Neuronal stem cell (in vitro differentiated cells): ENCODE data around the gene ST6GAL1.

Experiments
- DNase-seq: peaks from one replicate; pipeline ENCODE4 v3.0.0-alpha.2; 2013; ENCODE audit warnings: low spot score
- H2AFZ ChIP-seq: one replicate; pipeline ENCODE4 v1.6.1; 2013; ENCODE audit warnings: mild to moderate bottlenecking, low read length, inconsistent platforms
- H2AK5ac ChIP-seq: 2 replicates; pipeline ENCODE4 v1.6.1; 2013; ENCODE audit warnings: low read depth, mild to moderate bottlenecking, inconsistent platforms, low read length, moderate library complexity, mixed read lengths
- H2BK120ac ChIP-seq: 2 replicates; pipeline ENCODE4 v1.6.1; 2013; ENCODE audit warnings: low read depth, mild to moderate bottlenecking, inconsistent platforms, low read length, moderate library complexity, mixed read lengths
- H2BK12ac ChIP-seq: one replicate; pipeline ENCODE4 v1.6.1; 2013; ENCODE audit warnings: low read length, inconsistent platforms
- H2BK15ac ChIP-seq: 2 replicates; pipeline ENCODE4 v1.6.1; 2013; ENCODE audit warnings: mild to moderate bottlenecking, low read length, inconsistent platforms, mixed read lengths
- H2BK5ac ChIP-seq: one replicate; pipeline ENCODE4 v1.6.1; 2013; ENCODE audit warnings: inconsistent platforms, mild to moderate bottlenecking, low read length, moderate library complexity
- H3K14ac ChIP-seq: one replicate; pipeline ENCODE4 v1.6.1; 2013; ENCODE audit warnings: low read length, inconsistent platforms
- H3K18ac ChIP-seq: 2 replicates; pipeline ENCODE4 v1.6.1; 2013; ENCODE audit warnings: low read length, inconsistent platforms
- H3K23ac ChIP-seq: 2 replicates; pipeline ENCODE4 v1.6.1; 2013; ENCODE audit warnings: low read depth, mild to moderate bottlenecking, mixed read lengths, low read length, inconsistent platforms; ENCODE audit not compliant: poor library complexity
- H3K27ac ChIP-seq: replicated peaks from 3 replicates; pipeline ENCODE4 v1.5.1; 2013; ENCODE audit warnings: low read length, inconsistent platforms
- H3K27me3 ChIP-seq, 3 experiments: 2 replicates each; pipeline ENCODE4 v1.6.1; 2013; ENCODE audit warnings: low read length in 3 of 3, mild to moderate bottlenecking in 2 of 3, inconsistent platforms in 1 of 3, low read depth in 1 of 3, mixed read lengths in 1 of 3, moderate library complexity in 1 of 3; ENCODE audit not compliant: control insufficient read depth in 3 of 3, insufficient read depth in 3 of 3
- H3K36me3 ChIP-seq, 2 donors: replicated peaks in 1 of 2; 2 replicates each; pipeline ENCODE4 v1.6.1; 2013; ENCODE audit warnings: low read length in 2 of 2; ENCODE audit not compliant: control insufficient read depth in 2 of 2, insufficient read depth in 2 of 2
- H3K4ac ChIP-seq: 2 replicates; pipeline ENCODE4 v1.6.1; 2013; ENCODE audit warnings: inconsistent platforms, mild to moderate bottlenecking, low read length, moderate library complexity
- H3K4me1 ChIP-seq, 2 donors: 1 replicate in 1 of 2; 2 replicates in 1 of 2; pipeline ENCODE4 v1.6.1; 2013; ENCODE audit warnings: low read length in 2 of 2, low read depth in 1 of 2; ENCODE audit not compliant: control insufficient read depth in 2 of 2, insufficient read depth in 1 of 2
- H3K4me2 ChIP-seq: one replicate; pipeline ENCODE4 v1.6.1; 2013; ENCODE audit warnings: mild to moderate bottlenecking, low read length, inconsistent platforms; ENCODE audit not compliant: insufficient read depth, poor library complexity, severe bottlenecking
- H3K4me3 ChIP-seq, 2 donors: 2 replicates each; pipeline ENCODE4 v1.5.1; 2013; ENCODE audit warnings: low read length in 2 of 2, mild to moderate bottlenecking in 2 of 2, inconsistent platforms in 1 of 2, moderate library complexity in 1 of 2
- H3K79me1 ChIP-seq: one replicate; pipeline ENCODE4 v1.6.1; 2013; ENCODE audit warnings: low read depth, mild to moderate bottlenecking, inconsistent platforms, low read length, moderate library complexity
- H3K9ac ChIP-seq: one replicate; pipeline ENCODE4 v1.6.1; 2013; ENCODE audit warnings: mild to moderate bottlenecking, low read depth, low read length, inconsistent platforms; ENCODE audit not compliant: poor library complexity
- H3K9me3 ChIP-seq, 2 donors: replicated peaks in 1 of 2; 2 replicates each; pipeline versions ENCODE3 to v1.6.1; 2013; ENCODE audit warnings: low read length in 2 of 2, mild to moderate bottlenecking in 2 of 2, inconsistent platforms in 1 of 2, low read depth in 1 of 2, mixed read lengths in 1 of 2, moderate library complexity in 1 of 2; ENCODE audit not compliant: control insufficient read depth in 2 of 2, insufficient read depth in 1 of 2
- H4K8ac ChIP-seq: one replicate; pipeline ENCODE4 v1.6.1; 2013; ENCODE audit warnings: low read depth, mild to moderate bottlenecking, inconsistent platforms, low read length, moderate library complexity
- H4K91ac ChIP-seq: one replicate; pipeline ENCODE4 v1.6.1; 2013; ENCODE audit warnings: low read length, low read depth, mild to moderate bottlenecking, inconsistent platforms; ENCODE audit not compliant: poor library complexity
- WGBS, 2 donors: extraction: QIAGEN DNeasy Blood & Tissue Kit; methylation state at CpG; one replicate each; pipeline ENCODE4 v1.1.7; 2013; ENCODE audit warnings: missing lambda C conversion rate in 2 of 2, mixed read lengths in 1 of 2; ENCODE audit not compliant: insufficient read length in 2 of 2, insufficient replicate concordance in 1 of 2; ENCODE audit errors: extremely low coverage in 2 of 2; 5-methylcytosine and 5-hydroxymethylcytosine counted together

The ST6GAL1 gene

DNA sequence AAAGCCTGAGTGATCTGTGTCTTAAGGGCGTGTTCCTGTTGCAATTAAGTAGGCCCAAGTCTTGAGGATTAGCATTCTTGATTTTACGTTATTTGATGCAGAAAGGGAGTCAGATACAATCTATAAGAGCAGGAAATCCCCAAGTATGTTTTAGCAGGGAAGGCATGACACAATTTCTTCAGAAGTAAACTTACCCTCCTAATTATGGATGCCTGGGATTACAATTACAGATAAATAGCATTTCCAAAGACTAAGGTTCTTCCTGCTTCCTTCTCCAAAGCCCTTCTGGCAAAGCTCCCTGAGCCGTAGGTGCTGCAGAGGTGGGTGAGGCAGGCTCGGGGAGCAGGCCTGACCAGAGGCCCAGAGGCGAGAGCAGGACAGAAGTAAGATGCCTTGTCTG lies 34.9 kb upstream of the ST6GAL1 start:
- H3K23ac ChIP-seq, result no peak overlapping the region
- no peak overlapping the region for H2BK5ac ChIP-seq
- H3K18ac ChIP-seq, result no peak overlapping the region
- no peak overlapping the region for H2AK5ac ChIP-seq
- H4K91ac ChIP-seq, result no peak overlapping the region
- H3K79me1 ChIP-seq, result no peaks in the 10 kb centered on the region
- H3K9me3 ChIP-seq, result no peaks in the 10 kb centered on the region
- H3K27ac ChIP-seq, result no peak overlapping the region
- H4K8ac ChIP-seq, result no peak overlapping the region
- H2BK120ac ChIP-seq, result no peak overlapping the region
- H3K36me3 ChIP-seq, result no peaks in the 10 kb centered on the region
- no CpG with 5 or more reads among the region's 5 CpGs for WGBS, 2 donors
- no peak overlapping the region for H3K4me3 ChIP-seq
- no peak overlapping the region for H3K4me2 ChIP-seq
- no peak overlapping the region for H3K9ac ChIP-seq
- H3K4ac ChIP-seq, result no peak overlapping the region
- no peaks in the 10 kb centered on the region for H3K4me1 ChIP-seq
- H2BK15ac ChIP-seq, result no peak overlapping the region
- H2AFZ ChIP-seq, result no peak overlapping the region
- H2BK12ac ChIP-seq, result no peak overlapping the region
- DNase-seq, result no peak
- peaks cover 0 to 6% (median 0%) of the 10 kb centered on the region in 3 experiments for H3K27me3 ChIP-seq
- no peak overlapping the region for H3K14ac ChIP-seq

DNA sequence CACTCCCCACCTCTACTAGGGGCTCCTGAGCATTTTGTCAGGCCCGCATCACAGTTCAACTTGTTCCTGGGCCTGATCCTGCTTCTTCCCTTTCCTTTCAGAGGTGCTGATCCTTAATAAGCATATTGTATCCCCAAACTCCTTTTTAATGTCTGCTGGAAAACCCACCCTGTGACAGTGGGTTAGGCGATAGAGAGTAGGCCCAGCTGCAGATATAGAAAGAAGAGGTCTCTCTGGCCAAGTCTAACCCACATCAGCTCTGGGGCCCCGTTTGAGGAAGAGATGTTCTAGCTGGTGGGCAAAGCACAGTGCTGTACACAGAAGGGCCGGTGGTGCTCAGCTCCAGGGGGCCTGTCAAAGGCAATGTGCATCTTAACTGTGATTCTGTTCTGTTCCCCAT lies 34.3 kb upstream of the ST6GAL1 start:
- no peak overlapping the region for H2BK120ac ChIP-seq
- no peak overlapping the region for H2BK5ac ChIP-seq
- H3K18ac ChIP-seq, result no peak overlapping the region
- no peak overlapping the region for H4K91ac ChIP-seq
- peak overlapping the region in 1 of 2 donors; percentile 24 for H3K4me3 ChIP-seq
- no peak for DNase-seq
- H3K4me1 ChIP-seq, result no peaks in the 10 kb centered on the region
- no peaks in the 10 kb centered on the region for H3K36me3 ChIP-seq
- no peak overlapping the region for H2AFZ ChIP-seq
- H3K9ac ChIP-seq, result no peak overlapping the region
- peaks cover 0 to 8% (median 0%) of the 10 kb centered on the region in 3 experiments for H3K27me3 ChIP-seq
- H2BK12ac ChIP-seq, result no peak overlapping the region
- no peak overlapping the region for H3K14ac ChIP-seq
- H2BK15ac ChIP-seq, result no peak overlapping the region
- H2AK5ac ChIP-seq, result no peak overlapping the region
- H3K23ac ChIP-seq, result no peak overlapping the region
- H3K9me3 ChIP-seq, result no peaks in the 10 kb centered on the region
- H3K4me2 ChIP-seq, result no peak overlapping the region
- no peak overlapping the region for H3K4ac ChIP-seq
- no peaks in the 10 kb centered on the region for H3K79me1 ChIP-seq
- whole genome bisulfite sequencing, 2 donors, result no CpG with 5 or more reads among the region's 4 CpGs
- H4K8ac ChIP-seq, result no peak overlapping the region
- no peak overlapping the region for H3K27ac ChIP-seq

DNA sequence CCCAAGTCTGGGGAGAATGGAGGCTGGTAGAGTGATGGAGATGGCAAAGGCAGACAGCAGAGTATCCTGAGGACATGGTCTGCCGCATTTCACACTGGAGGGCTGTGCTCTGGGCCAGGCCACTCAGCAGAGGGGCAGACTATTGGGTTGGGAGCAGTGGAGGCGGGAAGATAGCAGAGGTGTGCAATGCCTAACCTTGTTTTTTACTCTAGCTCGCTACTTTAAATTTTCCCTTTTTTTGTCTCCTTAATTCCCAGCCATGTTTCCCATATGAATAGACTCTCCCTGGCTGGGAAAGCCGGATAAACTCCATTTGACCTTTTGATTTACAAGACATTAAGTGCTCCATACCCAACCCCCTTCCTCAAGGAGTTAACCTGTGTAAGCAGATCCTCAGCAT lies 33.5 kb upstream of the ST6GAL1 start:
- H4K91ac ChIP-seq, result no peak overlapping the region
- no peak overlapping the region for H2AK5ac ChIP-seq
- H3K9me3 ChIP-seq, result no peaks in the 10 kb centered on the region

DNA sequence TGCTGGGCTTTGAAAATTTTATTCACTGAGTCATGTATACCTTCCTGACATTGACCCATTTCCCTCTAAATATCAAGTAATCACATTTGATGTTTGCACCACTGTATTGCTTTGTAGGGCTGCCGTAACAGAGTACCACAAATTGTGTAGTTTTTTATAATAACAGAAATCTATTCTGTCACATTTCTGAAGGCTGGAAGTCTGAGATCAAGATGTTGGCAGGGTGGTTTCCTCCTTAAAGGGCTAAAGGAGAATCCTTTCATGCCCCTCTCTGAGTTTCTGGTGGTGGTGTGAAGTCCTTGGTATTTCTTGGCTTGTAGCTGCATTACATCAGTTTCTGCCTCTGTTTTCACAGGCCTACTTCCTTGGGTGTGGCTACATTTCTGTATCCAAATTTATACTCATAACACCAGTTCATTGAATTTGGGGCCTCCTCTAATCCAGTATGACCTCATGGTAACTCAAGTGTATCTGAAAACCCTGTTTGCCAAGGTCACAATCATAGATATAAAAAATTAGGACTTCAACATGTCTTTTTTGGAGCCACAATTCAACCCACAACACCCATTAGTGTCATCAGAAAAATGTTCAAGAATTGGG lies 29.1 kb upstream of the ST6GAL1 start:
- no peak overlapping the region for H2AFZ ChIP-seq
- no peak overlapping the region for H3K4me3 ChIP-seq
- no peak overlapping the region for H3K23ac ChIP-seq
- no peak overlapping the region for H2BK12ac ChIP-seq
- DNase-seq, result no peak
- no CpG with 5 or more reads among the region's 1 CpG for WGBS, 2 donors
- H3K36me3 ChIP-seq, result no peaks in the 10 kb centered on the region
- no peaks in the 10 kb centered on the region for H3K79me1 ChIP-seq
- no peak overlapping the region for H2BK5ac ChIP-seq
- no peak overlapping the region for H3K27ac ChIP-seq
- H3K9me3 ChIP-seq, result no peaks in the 10 kb centered on the region
- H3K4ac ChIP-seq, result no peak overlapping the region
- peaks cover 0 to 5% (median 0%) of the 10 kb centered on the region in 3 experiments for H3K27me3 ChIP-seq
- H3K4me2 ChIP-seq, result no peak overlapping the region
- no peak overlapping the region for H3K9ac ChIP-seq
- no peak overlapping the region for H3K18ac ChIP-seq
- no peak overlapping the region for H2AK5ac ChIP-seq
- H3K14ac ChIP-seq, result no peak overlapping the region
- H4K8ac ChIP-seq, result no peak overlapping the region
- H4K91ac ChIP-seq, result no peak overlapping the region
- H2BK120ac ChIP-seq, result no peak overlapping the region
- no peaks in the 10 kb centered on the region for H3K4me1 ChIP-seq
- no peak overlapping the region for H2BK15ac ChIP-seq

More for the DNA sequence above, 33.5 kb upstream of the ST6GAL1 start:
- H2BK5ac ChIP-seq, result no peak overlapping the region
- no peak overlapping the region for H2BK120ac ChIP-seq
- H4K8ac ChIP-seq, result no peak overlapping the region
- no peaks in the 10 kb centered on the region for H3K36me3 ChIP-seq
- no CpG with 5 or more reads among the region's 4 CpGs for WGBS, 2 donors
- no peaks in the 10 kb centered on the region for H3K79me1 ChIP-seq
- no peak overlapping the region for H3K9ac ChIP-seq
- DNase-seq, result no peak
- H2AFZ ChIP-seq, result no peak overlapping the region
- H3K4me2 ChIP-seq, result no peak overlapping the region
- no peak overlapping the region for H3K4ac ChIP-seq
- H3K4me3 ChIP-seq, result no peak overlapping the region
- no peak overlapping the region for H3K23ac ChIP-seq
- no peak overlapping the region for H3K27ac ChIP-seq
- peaks cover 0 to 8% (median 0%) of the 10 kb centered on the region in 3 experiments for H3K27me3 ChIP-seq
- H3K14ac ChIP-seq, result no peak overlapping the region
- no peak overlapping the region for H2BK12ac ChIP-seq
- H3K18ac ChIP-seq, result peak overlapping the region; percentile 45
- H2BK15ac ChIP-seq, result no peak overlapping the region
- no peaks in the 10 kb centered on the region for H3K4me1 ChIP-seq
